H1 (cell line): Measurements from ENCODE around the gene SHQ1. TPM values are rescaled to one million over a fixed set of nuclear protein-coding genes. Genes with fewer than 3 reads are reported as not detected.

Experiments used
- CTCF ChIA-PET: fragments of 300-600 bp; sonication (Branson Sonifier 250); formaldehyde crosslinking; loops from one replicate; lab custom pipeline; 2021; ENCODE audit not compliant: partially characterized antibody; lab: Charles Lee
- POLR2A ChIA-PET: fragments of 300-600 bp; sonication (Branson Sonifier 250); formaldehyde crosslinking; loops from one replicate; lab custom pipeline; 2021; ENCODE audit warnings: inconsistent platforms; ENCODE audit not compliant: partially characterized antibody; lab: Charles Lee
- DNase-seq, 2 experiments: peaks; one replicate each; pipeline versions ENCODE4 v3.0.0 to v3.0.0-alpha.2; 2010 to 2022; ENCODE audit warnings: low spot score in 2 of 2, low read depth in 1 of 2, mixed read lengths in 1 of 2
- FAIRE-seq: peaks from 2 replicates; lab custom pipeline; 2011; peaks lifted over from hg19 to GRCh38; lab: Jason Lieb, UNC
- H2AFZ ChIP-seq: 2 replicates; pipeline ENCODE4 v1.8.1; 2012; ENCODE audit warnings: low read length, inconsistent platforms
- H2AK5ac ChIP-seq: 2 replicates; pipeline ENCODE4 v1.6.1; 2013; ENCODE audit warnings: low read depth, low read length
- H2BK120ac ChIP-seq: replicated peaks from 2 replicates; pipeline ENCODE3; 2013; ENCODE audit warnings: low read depth, low read length, inconsistent platforms
- H2BK12ac ChIP-seq: 2 replicates; pipeline ENCODE4 v1.6.1; 2013; ENCODE audit warnings: low read depth, low read length
- H2BK15ac ChIP-seq: 2 replicates; pipeline ENCODE4 v1.6.1; 2013; ENCODE audit warnings: low read length
- H2BK20ac ChIP-seq: 2 replicates; pipeline ENCODE4 v1.6.1; 2013; ENCODE audit warnings: low read length
- H2BK5ac ChIP-seq: 2 replicates; pipeline ENCODE4 v1.6.1; 2013; ENCODE audit warnings: low read depth, low read length
- H3K14ac ChIP-seq: 2 replicates; pipeline ENCODE4 v1.6.1; 2013; ENCODE audit warnings: inconsistent platforms; ENCODE audit not compliant: insufficient read length
- H3K18ac ChIP-seq: 2 replicates; pipeline ENCODE4 v1.6.1; 2013; ENCODE audit warnings: low read length; ENCODE audit errors: extremely low read depth
- H3K23ac ChIP-seq: 2 replicates; pipeline ENCODE4 v1.6.1; 2013; ENCODE audit warnings: inconsistent platforms; ENCODE audit not compliant: insufficient read length
- H3K23me2 ChIP-seq: 2 replicates; pipeline ENCODE4 v1.6.1; 2013; ENCODE audit warnings: low read depth, low read length
- H3K27ac ChIP-seq: 2 replicates; pipeline ENCODE4 v1.6.1; 2011; ENCODE audit warnings: low read depth, low read length, inconsistent platforms
- H3K27me3 ChIP-seq, 4 experiments: replicated peaks in 1 of 4; 1 replicate in 1 of 4; 2 replicates in 3 of 4; pipeline versions ENCODE4 v1.6.1 to v1.8.1; 2011 to 2013; ENCODE audit warnings: low read length in 3 of 4, mild to moderate bottlenecking in 3 of 4, inconsistent platforms in 2 of 4, mixed read lengths in 2 of 4, moderate library complexity in 1 of 4; ENCODE audit not compliant: control insufficient read depth in 3 of 4, insufficient read depth in 3 of 4; ENCODE audit errors: extremely low read depth in 1 of 4
- H3K36me3 ChIP-seq, 4 experiments: 2 replicates each; pipeline versions ENCODE4 v1.6.1 to v1.8.1; 2011 to 2013; ENCODE audit warnings: mild to moderate bottlenecking in 4 of 4, low read length in 3 of 4, moderate library complexity in 2 of 4, control low read depth in 1 of 4, inconsistent platforms in 1 of 4; ENCODE audit not compliant: insufficient read depth in 4 of 4, control insufficient read depth in 2 of 4
- H3K4ac ChIP-seq: replicated peaks from 2 replicates; pipeline ENCODE3; 2013; ENCODE audit warnings: low read length, low read depth, mixed read lengths, inconsistent platforms; ENCODE audit not compliant: insufficient read length
- H3K4me1 ChIP-seq, 4 experiments: replicated peaks in 1 of 4; 1 replicate in 1 of 4; 2 replicates in 3 of 4; pipeline versions ENCODE4 v1.6.1 to v1.8.1; 2011 to 2013; ENCODE audit warnings: low read length in 3 of 4, inconsistent platforms in 2 of 4, mixed read lengths in 1 of 4; ENCODE audit not compliant: insufficient read depth in 4 of 4, control insufficient read depth in 3 of 4
- H3K4me2 ChIP-seq, 2 experiments: 2 replicates each; pipeline versions ENCODE4 v1.6.1 to v1.8.1; 2011 to 2013; ENCODE audit warnings: low read depth in 2 of 2, low read length in 2 of 2, control low read depth in 1 of 2, inconsistent platforms in 1 of 2, mild to moderate bottlenecking in 1 of 2; ENCODE audit not compliant: insufficient read depth in 1 of 2
- H3K4me3 ChIP-seq, 4 experiments: fragments of 200-600, 300-600 bp in 1 of 4; sonication (generic), shearing (Covaris generic), sonication (Bioruptor Twin) in 1 of 4; 2 replicates each; pipeline versions ENCODE4 v1.5.1 to v1.8.1; 2011 to 2016; ENCODE audit warnings: low read length in 4 of 4, low read depth in 3 of 4, control low read depth in 2 of 4, inconsistent platforms in 2 of 4, mild to moderate bottlenecking in 2 of 4, mixed read lengths in 1 of 4, moderate library complexity in 1 of 4; ENCODE audit not compliant: insufficient read depth in 2 of 4; ENCODE audit errors: extremely low read depth in 1 of 4
- H3K56ac ChIP-seq: replicated peaks from 2 replicates; pipeline ENCODE3; 2013; ENCODE audit warnings: low read depth, mild to moderate bottlenecking, mixed read lengths, low read length, inconsistent platforms; ENCODE audit not compliant: insufficient read length
- H3K79me1 ChIP-seq: 2 replicates; pipeline ENCODE4 v1.6.1; 2013; ENCODE audit warnings: low read depth, low read length, control low read depth
- H3K79me2 ChIP-seq, 2 experiments: 2 replicates each; pipeline versions ENCODE4 v1.6.1 to v1.8.1; 2012 to 2013; ENCODE audit warnings: low read length in 2 of 2, mild to moderate bottlenecking in 2 of 2, inconsistent platforms in 1 of 2; ENCODE audit not compliant: insufficient read depth in 2 of 2, control insufficient read depth in 1 of 2
- H3K9ac ChIP-seq, 4 experiments: replicated peaks in 1 of 4; 1 replicate in 1 of 4; 2 replicates in 3 of 4; pipeline versions ENCODE4 v1.6.1 to v1.8.1; 2011 to 2013; ENCODE audit warnings: low read depth in 3 of 4, low read length in 3 of 4, control low read depth in 2 of 4, mild to moderate bottlenecking in 2 of 4, moderate library complexity in 2 of 4, inconsistent platforms in 1 of 4; ENCODE audit errors: extremely low read depth in 1 of 4
- H3K9me3 ChIP-seq, 2 experiments: 2 replicates each; pipeline versions ENCODE4 v1.6.1 to v1.8.1; 2012 to 2013; ENCODE audit warnings: mild to moderate bottlenecking in 2 of 2, moderate library complexity in 2 of 2, control low read depth in 1 of 2, inconsistent platforms in 1 of 2, low read depth in 1 of 2, low read length in 1 of 2, mixed read lengths in 1 of 2; ENCODE audit not compliant: insufficient read depth in 2 of 2
- H4K20me1 ChIP-seq, 2 experiments: replicated peaks in 1 of 2; 2 replicates each; pipeline versions ENCODE3 to v1.8.1; 2011 to 2013; ENCODE audit warnings: inconsistent platforms in 2 of 2, low read length in 2 of 2, mild to moderate bottlenecking in 1 of 2; ENCODE audit not compliant: insufficient read depth in 2 of 2, control insufficient read depth in 1 of 2
- H4K5ac ChIP-seq: 2 replicates; pipeline ENCODE4 v1.6.1; 2013; ENCODE audit warnings: low read length, low read depth, mixed read lengths, inconsistent platforms; ENCODE audit not compliant: insufficient read length
- H4K8ac ChIP-seq: 2 replicates; pipeline ENCODE4 v1.8.0; 2013; ENCODE audit warnings: mild to moderate bottlenecking, moderate library complexity, low read length, inconsistent platforms; ENCODE audit not compliant: insufficient read depth; ENCODE audit errors: extremely low read depth
- H4K91ac ChIP-seq: replicated peaks from 2 replicates; pipeline ENCODE3; 2013; ENCODE audit warnings: low read length, mixed read lengths, inconsistent platforms; ENCODE audit not compliant: insufficient read length
- CHD2 ChIP-seq: IDR thresholded peaks from 2 replicates; pipeline ENCODE4 v1.6.1; 2012; ENCODE audit warnings: low read length, improper control_type of control experiment
- EP300 ChIP-seq, 2 experiments: IDR thresholded peaks; 1 replicate in 1 of 2; 2 replicates in 1 of 2; pipeline ENCODE4 v1.6.1; 2011 to 2012; ENCODE audit warnings: low read depth in 2 of 2, low read length in 2 of 2, mild to moderate bottlenecking in 2 of 2, borderline replicate concordance in 1 of 2, inconsistent platforms in 1 of 2, moderate library complexity in 1 of 2
- NRF1 ChIP-seq: IDR thresholded peaks from 2 replicates; pipeline ENCODE4 v1.6.1; 2011; ENCODE audit warnings: mild to moderate bottlenecking, low read depth, low read length, improper control_type of control experiment
- PHF8 ChIP-seq: fragments of 200-600 bp; sonication (generic); conservative IDR thresholded peaks from 2 replicates; pipeline ENCODE4 v1.7.1; 2012; ENCODE audit warnings: low read depth, mild to moderate bottlenecking, inconsistent platforms, low read length, moderate library complexity
- SAP30 ChIP-seq: fragments of 300-600 bp; sonication (generic); IDR thresholded peaks from 2 replicates; pipeline ENCODE4 v1.7.1; 2012; ENCODE audit warnings: low read length, moderate library complexity, mild to moderate bottlenecking, inconsistent platforms; ENCODE audit not compliant: insufficient read depth, insufficient replicate concordance
- SP4 ChIP-seq: IDR thresholded peaks from 2 replicates; pipeline ENCODE4 v1.6.1; 2012; ENCODE audit warnings: low read length, inconsistent platforms
- TCF12 ChIP-seq: IDR thresholded peaks from 2 replicates; pipeline ENCODE4 v1.6.1; 2011; ENCODE audit warnings: low read depth, mild to moderate bottlenecking, low read length
- WGBS, 2 experiments: shearing (Covaris generic) in 1 of 2; methylation state at CpG; one replicate each; pipeline versions ENCODE4 v1.1.6 to v1.1.7; 2013 to 2015; ENCODE audit warnings: low lambda C conversion rate in 2 of 2, mixed read lengths in 2 of 2, inconsistent platforms in 1 of 2, low coverage in 1 of 2, missing lambda C conversion rate in 1 of 2; ENCODE audit not compliant: insufficient replicate concordance in 2 of 2, insufficient coverage in 1 of 2, insufficient read length in 1 of 2; ENCODE audit errors: extremely low coverage in 1 of 2, missing lambda C conversion rate in 1 of 2; 5-methylcytosine and 5-hydroxymethylcytosine counted together
- polyA plus RNA-seq, 7 experiments: library from polyadenylated mRNA; depleted of rRNA in 3 of 7; stranded (reverse) in 5 of 7; unstranded in 2 of 7; fragments of >200 nt in 5 of 7; fragments of 200-250 nt in 2 of 7; gene quantifications; 1 replicate in 5 of 7; 2 replicates in 1 of 7; 4 replicates in 1 of 7; pipeline versions ENCODE4 v1.2.1 to v1.2.3, GENCODE V29; 2011 to 2013; ENCODE audit warnings: missing spikeins in 2 of 7, mixed read lengths in 2 of 7
- total RNA-seq: library from RNA; stranded (reverse); fragmentation: NEBNext Ultra II Directional; extraction: Animal tissue kit (Norgen Biotek cat#: 25700); gene quantifications from 2 replicates; pipeline ENCODE4 v1.2.1, GENCODE V29; 2021

SHQ1 gene
- total and polyA plus RNA-seq, 2 of the 8 experiments (the other 6 are each of a cell fraction or from before 2014, with no cell fraction given): 10.7 to 34.4 TPM

GRCh38 chr3:72794079-72794478 lies 54.2 kb downstream of the SHQ1 start:
- Histone ChIP-seq H4K91ac (no peak overlapping the region), H3K4ac (no peak overlapping the region), H3K79me2 (no peaks in the 10 kb centered on the region), H3K18ac (no peak overlapping the region), H3K23ac (no peak overlapping the region), H3K27me3 (no peaks in the 10 kb centered on the region), H2BK20ac (no peak overlapping the region), H3K4me1 (peaks cover 2 to 7% (median 4%) of the 10 kb centered on the region in 4 experiments; a peak in 4 of 7 replicates), H3K79me1 (no peaks in the 10 kb centered on the region), H2AK5ac (no peak overlapping the region), H4K8ac (no peak overlapping the region), H3K56ac (no peak overlapping the region), H2BK5ac (no peak overlapping the region), H4K20me1 (no peaks in the 10 kb centered on the region), H3K4me2 (no peak overlapping the region), H3K9ac (no peak overlapping the region), H3K9me3 (no peaks in the 10 kb centered on the region), H3K4me3 (no peak overlapping the region), H4K5ac (no peak overlapping the region), H2BK15ac (no peak overlapping the region), H2BK12ac (no peak overlapping the region), H2BK120ac (no peak overlapping the region), H3K27ac (no peak overlapping the region)
- no peak for FAIRE-seq
- DNase-seq: no peak
- ChIA-PET CTCF (interaction anchor here (0.7 kb wide), 1 partner anchor 28 kb away, joined by 3 read pairs; no protein-coding TSS in a partner anchor), POLR2A (no interaction called here)
- WGBS, 2 experiments: 89% methylated on average over 3 of the region's 3 CpGs; no CpG with 5 or more reads in 1 of the 2 experiments
- TF ChIP-seq PHF8: no peak
- TF ChIP-seq SP4: no peak
- no peak for TF ChIP-seq SAP30
- no peak for TF ChIP-seq NRF1
- TF ChIP-seq TCF12: no peak
- TF ChIP-seq CHD2: no peak
- no peak for TF ChIP-seq EP300 (IDR thresholded peaks at IDR 0.05; ENCODE audit: borderline replicate concordance in 1 of 2, low read depth in 2 of 2, low read length in 2 of 2)
- TF ChIP-seq, all 59 proteins: peak for 0
- Histone ChIP-seq H3K23me2 (no peaks in the 10 kb centered on the region), H3K14ac (no peak overlapping the region), H2AFZ (no peak overlapping the region), H3K36me3 (peaks cover 0 to 7% (median under 1%) of the 10 kb centered on the region in 4 experiments; a peak in 3 of 8 replicates)
